SKM-1 treated with dmso at 0.1 percent for 144 hours (cell line): ENCODE data around the gene TMPRSS2.

Experiments
- DNase-seq: peaks from one replicate; lab custom pipeline; 2025; ENCODE audit not compliant: unreplicated experiment; lab: John Stamatoyannopoulos, UW

TMPRSS2 gene

GRCh38 chr21:41451753-41452676, 55.9 kb downstream of the TMPRSS2 start:
- DNase-seq = no peak

GRCh38 chr21:41449613-41450012, 58.3 kb downstream of the TMPRSS2 start:
- DNase-seq = no peak

GRCh38 chr21:41447356-41447755, 60.6 kb downstream of the TMPRSS2 start:
- DNase-seq = no peak

GRCh38 chr21:41446586-41446985, 61.4 kb downstream of the TMPRSS2 start:
- DNase-seq = no peak

GRCh38 chr21:41445465-41445862, 62.5 kb downstream of the TMPRSS2 start:
- no peak for DNase-seq

- no peak for DNase-seq
These were observed 63.1 kb downstream of the TMPRSS2 start for GRCh38 chr21:41444703-41445464.

- DNase-seq = no peak
These were observed 64.4 kb downstream of the TMPRSS2 start for GRCh38 chr21:41443562-41443961.

GRCh38 chr21:41442481-41443186, 65.3 kb downstream of the TMPRSS2 start:
- no peak for DNase-seq

GRCh38 chr21:41441546-41441945, 66.4 kb downstream of the TMPRSS2 start:
- no peak for DNase-seq

GRCh38 chr21:41439248-41439647, 68.7 kb downstream of the TMPRSS2 start:
- DNase-seq = no peak

GRCh38 chr21:41438425-41439113, 69.4 kb downstream of the TMPRSS2 start:
- DNase-seq = no peak

GRCh38 chr21:41437729-41438128, 70.2 kb downstream of the TMPRSS2 start:
- DNase-seq = no peak

- DNase-seq = no peak
These were observed 72.3 kb downstream of the TMPRSS2 start for GRCh38 chr21:41435706-41436105.

- no peak for DNase-seq
These were observed 74.4 kb downstream of the TMPRSS2 start for GRCh38 chr21:41433566-41433965.

- no peak for DNase-seq
These were observed 75.1 kb downstream of the TMPRSS2 start for GRCh38 chr21:41432562-41433460.

- DNase-seq = no peak
These were observed 76.0 kb downstream of the TMPRSS2 start for GRCh38 chr21:41431788-41432548.

GRCh38 chr21:41429925-41430491, 78.0 kb downstream of the TMPRSS2 start:
- DNase-seq = no peak

- DNase-seq = no peak
These were observed 78.7 kb downstream of the TMPRSS2 start for GRCh38 chr21:41429305-41429704.

- no peak for DNase-seq
These were observed 79.1 kb downstream of the TMPRSS2 start for GRCh38 chr21:41428847-41429246.
